Measurements from ENCODE around the gene SLC2A4RG. TPM values are rescaled to one million over a fixed set of nuclear protein-coding genes. Genes with fewer than 3 reads are reported as not detected.

Gene SLC2A4RG
- total and polyA plus RNA-seq, 2 of the 13 experiments (the other 11 are each of a cell fraction or from before 2014, with no cell fraction given), result 91.4 to 95.9 TPM

DNA sequence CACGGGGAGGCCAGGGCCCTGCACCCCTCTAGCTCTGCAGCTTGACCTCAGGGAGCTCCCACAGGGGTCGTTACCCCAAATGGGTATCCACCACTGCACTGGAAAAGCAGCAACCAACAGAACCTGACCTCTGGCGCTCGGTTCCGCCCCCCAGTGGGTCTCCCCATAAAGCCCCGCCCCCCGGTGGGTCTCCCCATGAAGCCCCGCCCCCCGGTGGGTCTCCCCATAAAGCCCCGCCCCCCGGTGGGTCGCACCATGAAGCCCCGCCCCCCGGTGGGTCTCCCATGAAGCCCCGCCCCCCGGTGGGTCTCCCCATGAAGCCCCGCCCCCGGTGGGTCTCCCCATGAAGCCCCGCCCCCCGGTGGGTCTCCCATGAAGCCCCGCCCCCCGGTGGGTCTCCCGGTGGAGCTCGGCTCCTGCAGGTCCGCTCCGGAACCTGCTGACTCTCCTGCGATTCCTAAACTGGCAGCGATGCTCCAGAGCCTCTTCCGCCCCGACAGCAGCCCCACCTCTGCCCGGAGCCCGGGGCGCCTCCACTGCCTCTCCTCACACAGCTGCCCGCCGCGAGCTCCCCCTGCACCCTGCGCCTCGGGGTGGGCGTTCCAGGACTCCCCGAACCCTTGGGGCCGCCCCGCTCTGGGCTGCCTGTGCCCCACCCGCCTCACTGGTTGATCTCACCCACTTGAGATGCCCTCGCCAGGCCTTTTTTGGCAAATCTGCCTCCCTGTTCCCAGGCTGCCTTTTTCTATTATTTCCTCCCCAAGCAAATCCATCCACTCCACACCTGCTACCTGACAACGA, 12.1 kb downstream of the SLC2A4RG start:
- FAIRE-seq (no peak), ATAC-seq (no peak), DNase-seq (ENCODE audit: low spot score) (no peak)
- WGBS (ENCODE audit: low lambda C conversion rate), result 73% methylated on average over 35 of the region's 45 CpGs
- ChIA-PET CTCF (ENCODE audit: low intra/inter-chr PET ratio, low total read pairs) (no interaction called here), POLR2A (interaction anchor here (1.0 to 5.1 kb wide), 3 partner anchors 11 to 14 kb away, joined by 3 to 28 read pairs (median 11); partner anchors contain the start of genes LIME1 and SLC2A4RG)
- Histone ChIP-seq H3K79me2 (ENCODE audit: insufficient read depth, low read length) (no peaks in the 10 kb centered on the region), H3K27me3 (ENCODE audit: control insufficient read depth in 1 of 2, insufficient read depth in 2 of 2, low read length in 2 of 2) (peaks cover 0 to 3% of the 10 kb centered on the region in 2 experiments; a peak in 1 of 5 replicates), H2AFZ (ENCODE audit: low read length) (no peak overlapping the region), H3K36me3 (replicated peaks in 1 of 2; ENCODE audit: control insufficient read depth in 1 of 2, insufficient read depth in 2 of 2, low read length in 2 of 2) (no peaks in the 10 kb centered on the region), H3K9me3 (ENCODE audit: low read length) (no peaks in the 10 kb centered on the region), H3K4me1 (ENCODE audit: insufficient read depth, low read length) (peaks cover 53% of the 10 kb centered on the region), H3K4me3 (replicated peaks in 1 of 3; ENCODE audit: insufficient read depth in 1 of 3, low read depth in 2 of 3, low read length in 3 of 3) (no peak overlapping the region), H3K27ac (ENCODE audit: extremely low read length, insufficient read depth, low read length) (no peak overlapping the region), H3K4me2 (ENCODE audit: low read depth, low read length) (no peak overlapping the region), H3K9ac (ENCODE audit: insufficient read depth, low read depth, low read length) (no peak overlapping the region), H4K20me1 (ENCODE audit: insufficient read depth, low read length) (no peaks in the 10 kb centered on the region)
- no peak for TF ChIP-seq ZNF563 (CRISPR knock-in tag; IDR thresholded peaks at IDR 0.05)
- no peak for TF ChIP-seq FLYWCH1 (CRISPR knock-in tag; IDR thresholded peaks at IDR 0.05)
- no peak for TF ChIP-seq ZBTB21 (CRISPR knock-in tag; IDR thresholded peaks at IDR 0.05)
- TF ChIP-seq HNF4G (IDR thresholded peaks at IDR 0.05; ENCODE audit: borderline replicate concordance, low read depth, low read length), result no peak
- TF ChIP-seq HNF4G (CRISPR knock-in tag; IDR thresholded peaks at IDR 0.05; ENCODE audit: borderline replicate concordance, low read depth), result no peak
- TF ChIP-seq ZFP36 (IDR thresholded peaks at IDR 0.05; ENCODE audit: borderline replicate concordance, low read depth, low read length, partially characterized antibody), result no peak
- no peak for TF ChIP-seq POLR2AphosphoS5 (IDR thresholded peaks at IDR 0.05; ENCODE audit: low read depth, low read length)
- TF ChIP-seq, protein P1, sequence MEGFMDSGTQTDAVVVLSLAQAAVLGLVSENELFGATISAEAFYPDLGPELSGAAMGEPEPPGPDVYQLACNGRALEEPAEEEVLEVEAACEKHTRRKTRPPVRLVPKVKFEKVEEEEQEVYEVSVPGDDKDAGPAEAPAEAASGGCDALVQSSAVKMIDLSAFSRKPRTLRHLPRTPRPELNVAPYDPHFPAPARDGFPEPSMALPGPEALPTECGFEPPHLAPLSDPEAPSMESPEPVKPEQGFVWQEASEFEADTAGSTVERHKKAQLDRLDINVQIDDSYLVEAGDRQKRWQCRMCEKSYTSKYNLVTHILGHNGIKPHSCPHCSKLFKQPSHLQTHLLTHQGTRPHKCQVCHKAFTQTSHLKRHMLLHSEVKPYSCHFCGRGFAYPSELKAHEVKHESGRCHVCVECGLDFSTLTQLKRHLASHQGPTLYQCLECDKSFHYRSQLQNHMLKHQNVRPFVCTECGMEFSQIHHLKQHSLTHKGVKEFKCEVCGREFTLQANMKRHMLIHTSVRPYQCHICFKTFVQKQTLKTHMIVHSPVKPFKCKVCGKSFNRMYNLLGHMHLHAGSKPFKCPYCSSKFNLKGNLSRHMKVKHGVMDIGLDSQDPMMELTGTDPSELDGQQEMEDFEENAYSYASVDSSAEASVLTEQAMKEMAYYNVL (CRISPR knock-in tag; IDR thresholded peaks at IDR 0.05; ENCODE audit: borderline replicate concordance), result no peak
- TF ChIP-seq MBNL3 (CRISPR knock-in tag; conservative IDR thresholded peaks at IDR 0.05), result no peak
- no peak for TF ChIP-seq KLF13 (CRISPR knock-in tag; IDR thresholded peaks at IDR 0.05)
- TF ChIP-seq, protein P2, sequence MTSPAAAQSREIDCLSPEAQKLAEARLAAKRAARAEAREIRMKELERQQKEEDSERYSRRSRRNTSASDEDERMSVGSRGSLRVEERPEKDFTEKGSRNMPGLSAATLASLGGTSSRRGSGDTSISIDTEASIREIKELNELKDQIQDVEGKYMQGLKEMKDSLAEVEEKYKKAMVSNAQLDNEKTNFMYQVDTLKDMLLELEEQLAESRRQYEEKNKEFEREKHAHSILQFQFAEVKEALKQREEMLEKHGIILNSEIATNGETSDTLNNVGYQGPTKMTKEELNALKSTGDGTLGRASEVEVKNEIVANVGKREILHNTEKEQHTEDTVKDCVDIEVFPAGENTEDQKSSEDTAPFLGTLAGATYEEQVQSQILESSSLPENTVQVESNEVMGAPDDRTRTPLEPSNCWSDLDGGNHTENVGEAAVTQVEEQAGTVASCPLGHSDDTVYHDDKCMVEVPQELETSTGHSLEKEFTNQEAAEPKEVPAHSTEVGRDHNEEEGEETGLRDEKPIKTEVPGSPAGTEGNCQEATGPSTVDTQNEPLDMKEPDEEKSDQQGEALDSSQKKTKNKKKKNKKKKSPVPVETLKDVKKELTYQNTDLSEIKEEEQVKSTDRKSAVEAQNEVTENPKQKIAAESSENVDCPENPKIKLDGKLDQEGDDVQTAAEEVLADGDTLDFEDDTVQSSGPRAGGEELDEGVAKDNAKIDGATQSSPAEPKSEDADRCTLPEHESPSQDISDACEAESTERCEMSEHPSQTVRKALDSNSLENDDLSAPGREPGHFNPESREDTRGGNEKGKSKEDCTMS (CRISPR knock-in tag; conservative IDR thresholded peaks at IDR 0.05), result no peak
- no peak for TF ChIP-seq ZNF251 (CRISPR knock-in tag; IDR thresholded peaks at IDR 0.05)
- TF ChIP-seq, protein P3, sequence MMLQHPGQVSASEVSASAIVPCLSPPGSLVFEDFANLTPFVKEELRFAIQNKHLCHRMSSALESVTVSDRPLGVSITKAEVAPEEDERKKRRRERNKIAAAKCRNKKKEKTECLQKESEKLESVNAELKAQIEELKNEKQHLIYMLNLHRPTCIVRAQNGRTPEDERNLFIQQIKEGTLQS (CRISPR knock-in tag; IDR thresholded peaks at IDR 0.05), result no peak
- TF ChIP-seq GATAD2A (CRISPR knock-in tag; IDR thresholded peaks at IDR 0.05), result no peak
- TF ChIP-seq CBFB (CRISPR knock-in tag; IDR thresholded peaks at IDR 0.05), result no peak
- intact Hi-C loops (cut with micrococcal nuclease; ENCODE audit: unreplicated experiment), result no loop called here
- BruUV-seq (replicated peaks), result no TSS peak
- in situ Hi-C loops (cut with HindIII; ENCODE audit: extremely low pct_ligation_motif_present, low pct_unique_long_range_greater_than_20kb), result no loop called here

Measured in HepG2 (cell line).